HepG2 (cell line): Measurements from ENCODE around the gene ZSCAN4. TPM values are rescaled to one million over a fixed set of nuclear protein-coding genes. Genes with fewer than 3 reads are reported as not detected.

Experiments
- ARNT2 ChIP-seq: sonication (generic); formaldehyde crosslinking; IDR thresholded peaks from 2 replicates; pipeline ENCODE4 v1.8.0; 2022; ENCODE audit warnings: mild to moderate bottlenecking, low read depth, missing genetic modification reagents, moderate library complexity
- BCLAF1 ChIP-seq: fragments of 450-650 bp; IDR thresholded peaks from 2 replicates; pipeline ENCODE4 v1.6.1; 2017; ENCODE audit warnings: mild to moderate bottlenecking
- MAF1 ChIP-seq: sonication (generic); formaldehyde crosslinking; IDR thresholded peaks from 2 replicates; pipeline ENCODE4 v1.5.0; 2020; ENCODE audit warnings: missing genetic modification reagents, borderline replicate concordance
- MLX ChIP-seq: IDR thresholded peaks from 2 replicates; pipeline ENCODE4 v1.6.1; 2016
- MTERF4 ChIP-seq: sonication (generic); formaldehyde crosslinking; IDR thresholded peaks from 2 replicates; pipeline ENCODE4 v1.8.0; 2023; ENCODE audit warnings: mild to moderate bottlenecking, missing genetic modification reagents
- PBX2 ChIP-seq: IDR thresholded peaks from 2 replicates; pipeline ENCODE4 v1.6.1; 2016; ENCODE audit warnings: control low read depth
- TFDP1 ChIP-seq: IDR thresholded peaks from 2 replicates; pipeline ENCODE4 v1.6.1; 2016; ENCODE audit warnings: missing compliant biosample characterization, missing genetic modification reagents, borderline replicate concordance
- YY1 ChIP-seq: IDR thresholded peaks from 2 replicates; pipeline ENCODE4 v1.6.1; 2011; ENCODE audit warnings: low read length, low read depth, moderate library complexity, mild to moderate bottlenecking; ENCODE audit not compliant: insufficient read depth, insufficient replicate concordance
- ZBTB39 ChIP-seq: sonication (generic); formaldehyde crosslinking; IDR thresholded peaks from 2 replicates; pipeline ENCODE4 v1.5.0; 2020; ENCODE audit warnings: missing genetic modification reagents
- ZFP62 ChIP-seq: sonication (generic); formaldehyde crosslinking; IDR thresholded peaks from 2 replicates; pipeline ENCODE4 v1.4.0; 2020; ENCODE audit warnings: missing genetic modification reagents
- ZNF331 ChIP-seq: sonication (generic); formaldehyde crosslinking; IDR thresholded peaks from 2 replicates; pipeline ENCODE4 v1.4.0; 2020; ENCODE audit warnings: missing genetic modification reagents
- ZNF710 ChIP-seq: sonication (generic); formaldehyde crosslinking; IDR thresholded peaks from 2 replicates; pipeline ENCODE4 v1.5.0; 2020; ENCODE audit warnings: mild to moderate bottlenecking, missing genetic modification reagents, borderline replicate concordance
- ZNF792 ChIP-seq: IDR thresholded peaks from 2 replicates; pipeline ENCODE4 v1.6.1; 2016
- ZSCAN22 ChIP-seq: sonication (generic); formaldehyde crosslinking; IDR thresholded peaks from 2 replicates; pipeline ENCODE4 v1.4.0; 2020; ENCODE audit warnings: mild to moderate bottlenecking, missing genetic modification reagents
- polyA plus RNA-seq, 8 experiments: library from polyadenylated mRNA; depleted of rRNA in 3 of 8; stranded (reverse) in 7 of 8; unstranded in 1 of 8; fragments of >200 nt; fragmentation: Illumina TruSeq in 4 of 8; extraction: Trizol in 4 of 8; gene quantifications; 2 replicates each; pipeline versions ENCODE4 v1.2.1 to v1.2.3, GENCODE V29; 2011 to 2016; ENCODE audit warnings: low read depth in 4 of 8, missing spikeins in 1 of 8, mixed read lengths in 1 of 8; ENCODE audit not compliant: insufficient read depth in 1 of 8
- total RNA-seq, 5 experiments: library from RNA; depleted of rRNA; stranded (reverse); fragments of >200 nt; fragmentation: Illumina TruSeq; extraction: Trizol; gene quantifications; 2 replicates each; pipeline ENCODE4 v1.2.3, GENCODE V29; 2016; ENCODE audit warnings: low read depth in 1 of 5

Gene ZSCAN4
- total and polyA plus RNA-seq, 2 of the 13 experiments (the other 11 are each of a cell fraction or from before 2014, with no cell fraction given), result 0.60 to 0.73 TPM

GRCh38 chr19:57664269-57665127, 4.2 kb upstream of the ZSCAN4 start (continued):
- TF ChIP-seq ZNF710 (CRISPR knock-in tag) (peak; percentile 85), BCLAF1 (no peak), MTERF4 (no peak), TFDP1 (CRISPR knock-in tag) (peak; percentile 32; the same call in 1 of the 2 replicates), ZBTB39 (CRISPR knock-in tag) (no peak), MLX (CRISPR knock-in tag) (0 out of 2 replicates have a peak, but pooled peaks have one; percentile 25), ZFP62 (CRISPR knock-in tag) (no peak), MAF1 (CRISPR knock-in tag) (no peak), ZSCAN22 (CRISPR knock-in tag) (no peak), PBX2 (no peak), YY1 (peak; percentile 34), ARNT2 (CRISPR knock-in tag) (peak; percentile 90), ZNF331 (CRISPR knock-in tag) (peak; percentile 41; the same call in 1 of the 2 replicates), ZNF792 (CRISPR knock-in tag) (no peak)
